Measurements from ENCODE around the gene HOXB9. TPM values are rescaled to one million over a fixed set of nuclear protein-coding genes. Genes with fewer than 3 reads are reported as not detected.

Gene HOXB9
- total RNA-seq, 1 donor from 2014 or later: 0.24 TPM

GRCh38 chr17:48624544-48625494 is 1.3 kb downstream of the HOXB9 start:
- DNase-seq (ENCODE audit: low spot score): no peak

GRCh38 chr17:48624118-48624517 is 2.0 kb downstream of the HOXB9 start:
- DNase-seq (ENCODE audit: low spot score): no peak

- DNase-seq (ENCODE audit: low spot score): no peak
Observed at GRCh38 chr17:48623583-48623982, 2.6 kb downstream of the HOXB9 start.

- DNase-seq (ENCODE audit: low spot score): no peak
Observed at GRCh38 chr17:48622857-48623256, 3.3 kb downstream of the HOXB9 start.

- DNase-seq (ENCODE audit: low spot score): no peak
Observed at GRCh38 chr17:48621410-48622392, 4.5 kb downstream of the HOXB9 start.

GRCh38 chr17:48620461-48621139 is 5.6 kb downstream of the HOXB9 start:
- no peak for DNase-seq (ENCODE audit: low spot score)

- DNase-seq (ENCODE audit: low spot score): no peak
Observed at GRCh38 chr17:48619826-48620449, 6.2 kb downstream of the HOXB9 start.

- peak; percentile 89 for DNase-seq (ENCODE audit: low spot score)
Observed at GRCh38 chr17:48618256-48618896, 7.8 kb downstream of the HOXB9 start.

GRCh38 chr17:48617471-48618255 is 8.5 kb downstream of the HOXB9 start:
- no peak for DNase-seq (ENCODE audit: low spot score)

GRCh38 chr17:48616717-48617470 is 9.3 kb downstream of the HOXB9 start:
- DNase-seq (ENCODE audit: low spot score): no peak

GRCh38 chr17:48615963-48616716 is 10.0 kb downstream of the HOXB9 start:
- DNase-seq (ENCODE audit: low spot score): no peak

GRCh38 chr17:48615047-48615962 is 10.9 kb downstream of the HOXB9 start, which contains the start of gene HOXB8:
Gene HOXB8 (minus strand): TSS chr17:48615292. CDS start chr17:48614704, 588 bp downstream.
- no peak for DNase-seq (ENCODE audit: low spot score)

- no peak for DNase-seq (ENCODE audit: low spot score)
Observed at GRCh38 chr17:48613862-48614694, 12.1 kb downstream of the HOXB9 start.

- DNase-seq (ENCODE audit: low spot score): peak; percentile 38
Observed at GRCh38 chr17:48612854-48613691, 13.1 kb downstream of the HOXB9 start.

- no peak for DNase-seq (ENCODE audit: low spot score)
Observed at GRCh38 chr17:48612456-48612853, 13.7 kb downstream of the HOXB9 start.
